Renal cortex interstitium (tissue), 11 donors: ENCODE results near the gene ST6GAL1. TPM values are rescaled to one million over a fixed set of nuclear protein-coding genes. Genes with fewer than 3 reads are reported as not detected.

ENCODE experiments used
- DNase-seq, 11 donors: peaks; one replicate each; pipeline ENCODE4 v3.0.0-alpha.2; 2013; ENCODE audit warnings: low read depth in 9 of 11, low spot score in 4 of 11; ENCODE audit errors: extremely low read depth in 1 of 11
- polyA plus RNA-seq, 3 donors: library from polyadenylated mRNA; unstranded; fragments of 120-200 nt; gene quantifications; one replicate each; pipeline ENCODE4 v1.2.1, GENCODE V29; 2013; ENCODE audit not compliant: insufficient read length in 3 of 3

ST6GAL1 gene
- polyA plus RNA-seq, 3 donors: 63.1 to 125 (median 86.6) TPM

DNA sequence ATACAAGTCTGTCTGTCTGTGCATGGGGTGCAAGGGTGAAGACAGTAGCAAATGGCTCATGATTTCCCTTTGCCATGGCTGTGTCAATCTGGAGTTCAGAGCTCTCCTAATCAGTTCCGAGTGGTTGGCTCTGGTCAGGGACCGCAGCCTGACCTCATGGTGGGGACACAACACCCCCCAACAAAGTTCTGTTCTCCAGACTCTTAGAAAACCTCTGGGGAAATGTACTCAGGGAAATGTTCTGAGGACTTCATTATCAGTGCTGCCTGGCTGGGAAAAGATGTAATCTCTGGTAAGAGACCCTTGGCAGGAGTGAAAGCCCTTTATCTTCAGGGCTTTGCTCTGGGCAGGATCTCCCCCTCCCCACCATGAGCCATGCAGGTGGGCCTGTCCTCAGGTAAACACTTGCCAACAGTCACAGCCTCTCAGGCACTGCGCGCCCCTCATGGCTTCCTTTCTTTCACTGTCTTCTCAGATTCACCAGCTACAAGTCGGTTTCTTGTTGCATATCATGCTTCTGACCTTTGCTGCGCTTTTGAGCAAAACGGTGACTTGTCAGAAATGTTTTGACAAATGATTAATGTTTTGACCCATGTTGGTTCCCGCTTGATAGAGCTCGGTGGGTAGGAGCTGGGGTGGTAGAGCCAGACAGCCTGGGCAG lies 95.5 kb downstream of the ST6GAL1 start:
- no peak for DNase-seq

DNA sequence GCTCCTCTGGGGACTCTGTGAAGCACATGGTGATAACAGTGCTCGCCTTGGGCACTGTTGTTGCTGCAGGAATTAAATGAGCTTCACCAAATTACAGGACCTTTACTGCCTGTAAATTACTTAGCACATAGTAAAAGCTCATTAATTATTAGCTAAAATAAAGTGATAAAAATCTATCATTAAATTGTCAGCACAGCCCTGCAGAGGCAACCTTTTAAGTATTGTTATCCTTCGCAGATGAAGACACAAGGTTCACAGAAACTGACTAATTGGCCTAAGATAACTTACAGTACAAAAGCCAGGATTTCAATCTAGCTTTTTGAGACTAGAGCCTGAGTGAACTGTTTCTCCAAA lies 96.0 kb downstream of the ST6GAL1 start:
- no peak for DNase-seq

GRCh38 chr3:187027531-187028278 lies 97.4 kb downstream of the ST6GAL1 start:
- DNase-seq: no peak

DNA sequence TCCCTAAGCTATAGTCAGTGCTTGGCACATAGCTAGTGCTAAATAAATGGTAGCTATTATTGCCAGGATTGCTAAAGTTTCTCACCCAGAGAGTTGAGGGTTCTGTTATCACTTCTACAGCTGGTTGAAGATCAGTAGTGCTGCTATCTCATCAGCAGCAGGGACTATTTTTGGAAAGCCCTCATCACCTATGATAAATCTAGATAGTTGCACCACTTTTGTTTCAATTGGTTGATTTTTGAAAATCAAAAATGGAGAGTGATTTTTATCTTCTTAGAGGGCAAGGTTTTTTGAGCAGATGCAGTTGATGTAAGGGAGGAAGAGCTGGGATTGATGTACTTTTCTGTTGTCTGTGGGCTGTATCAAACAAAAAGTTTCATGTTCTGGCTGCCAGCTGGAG lies 101.6 kb downstream of the ST6GAL1 start:
- DNase-seq: no peak

DNA sequence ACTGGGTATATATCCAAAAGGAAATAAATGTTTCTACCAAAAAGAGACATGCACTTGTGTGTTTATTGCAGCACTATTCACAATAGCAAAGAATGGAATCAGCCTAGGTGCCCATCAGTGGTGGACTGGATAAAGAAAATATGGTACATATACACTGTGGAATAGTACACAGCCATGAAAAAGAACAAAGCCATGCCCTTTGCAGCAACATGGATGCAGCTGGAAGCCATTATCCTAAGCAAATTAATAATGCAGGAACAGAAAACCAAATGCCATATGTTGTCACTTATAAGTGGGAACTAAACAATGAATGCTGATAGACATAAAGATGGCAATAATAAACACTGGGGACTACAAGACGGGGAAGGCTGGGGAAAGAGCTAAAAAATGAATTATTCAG lies 106.1 kb downstream of the ST6GAL1 start:
- no peak for DNase-seq

DNA sequence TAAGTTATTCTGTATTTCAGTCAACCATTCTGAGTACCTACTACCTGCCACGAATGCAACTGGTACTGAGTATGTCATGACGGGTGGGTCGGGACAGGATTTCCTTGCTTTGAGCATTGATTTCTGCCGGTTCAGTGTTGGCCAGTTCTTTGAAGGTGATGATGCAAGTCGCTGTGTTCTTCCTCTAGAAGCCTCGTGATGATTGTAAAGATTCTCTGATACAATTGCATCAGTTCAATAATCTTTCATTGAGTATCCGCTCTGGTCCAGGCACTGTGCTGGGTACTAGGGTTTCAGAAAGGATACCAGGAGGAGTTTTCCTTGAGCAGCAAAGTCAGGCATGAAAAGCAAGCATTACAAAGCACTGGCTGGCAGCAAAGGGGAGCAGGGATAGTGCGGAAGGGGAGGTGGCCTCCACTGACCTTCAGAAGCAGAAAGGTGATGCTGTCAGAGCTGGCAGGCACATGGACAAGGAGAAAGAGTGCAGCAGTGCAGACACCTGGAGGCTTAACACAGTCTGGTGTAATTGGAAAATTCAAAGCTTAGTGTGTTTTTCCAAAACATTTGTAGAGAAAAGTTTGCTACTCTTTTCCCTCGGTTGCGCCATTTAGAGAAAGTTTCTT lies 108.9 kb downstream of the ST6GAL1 start:
- DNase-seq: no peak

DNA sequence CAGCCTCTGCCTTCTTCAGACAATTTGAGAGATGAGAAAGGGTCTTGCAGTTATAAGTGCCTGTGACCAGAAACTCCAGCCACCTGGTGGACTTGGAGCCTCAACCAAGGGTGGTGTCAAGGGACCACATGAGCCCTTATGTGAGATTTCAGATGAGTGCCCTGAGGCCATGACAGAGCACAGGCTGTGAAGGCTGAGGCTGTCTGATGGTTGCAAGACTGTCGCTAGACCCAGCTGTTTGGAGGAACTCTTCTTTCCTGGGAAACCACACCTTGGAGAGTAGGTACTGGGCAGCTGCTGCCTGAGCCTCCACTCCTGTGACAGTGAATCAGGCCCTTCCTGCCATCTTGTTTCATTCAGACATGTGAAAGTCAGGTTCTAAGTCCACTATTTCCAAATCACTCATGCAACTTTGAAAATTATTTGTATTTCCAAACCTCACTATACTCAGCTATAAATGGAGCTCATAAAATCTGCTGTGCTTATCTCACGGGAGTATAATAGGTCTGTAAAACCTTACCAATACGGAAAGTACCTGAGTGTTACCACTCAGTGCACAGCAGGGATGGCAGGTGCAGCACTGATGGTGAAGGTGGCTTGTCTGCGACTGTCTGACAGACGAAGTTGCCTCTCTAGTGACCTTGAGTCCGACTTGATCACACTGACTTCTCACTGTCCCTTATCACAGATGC lies 109.5 kb downstream of the ST6GAL1 start:
- no peak for DNase-seq

DNA sequence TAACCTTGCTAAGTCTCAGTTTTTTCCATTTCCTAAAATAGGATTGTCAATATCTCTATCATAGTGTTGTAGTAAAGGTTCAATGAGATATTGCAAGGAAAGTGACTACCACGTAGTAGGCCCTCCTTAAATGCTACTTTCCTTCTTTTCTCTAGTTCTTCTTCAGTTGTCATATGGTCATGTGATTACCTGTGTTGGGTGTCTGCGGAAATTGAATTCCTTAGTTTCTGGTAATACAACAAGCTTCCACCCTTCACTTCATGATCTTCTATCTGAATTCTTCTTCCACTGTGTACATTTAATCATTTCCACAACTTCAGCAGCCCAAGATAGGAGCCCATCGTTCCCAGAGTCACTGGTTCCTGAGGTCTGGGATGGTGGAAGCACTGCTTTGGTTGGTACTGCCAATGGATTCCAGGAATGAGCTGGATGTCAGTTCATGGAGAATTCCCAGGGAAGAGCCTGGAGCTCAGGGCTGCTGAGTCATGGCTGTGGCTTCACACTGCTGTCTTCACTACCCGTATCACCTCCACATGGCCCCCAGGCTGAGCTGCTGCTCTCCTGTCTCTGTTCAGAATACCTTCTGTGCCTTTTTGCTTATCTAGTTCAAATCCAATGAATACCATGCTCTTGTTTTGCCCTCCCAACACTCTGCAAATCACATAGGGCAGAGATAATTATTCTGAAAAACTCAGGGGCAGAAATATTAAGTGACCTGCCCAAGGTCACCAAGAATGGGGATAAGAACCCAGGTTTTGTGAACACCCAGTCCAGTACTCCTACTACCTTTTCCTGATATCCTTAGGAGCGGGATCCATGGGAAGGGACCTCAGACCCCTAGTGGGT lies 110.4 kb downstream of the ST6GAL1 start:
- no peak for DNase-seq

- DNase-seq: no peak
Measured at GRCh38 chr3:187041362-187042307, 111.3 kb downstream of the ST6GAL1 start.

- DNase-seq: no peak
Measured at GRCh38 chr3:187042346-187042745, 112.0 kb downstream of the ST6GAL1 start.

DNA sequence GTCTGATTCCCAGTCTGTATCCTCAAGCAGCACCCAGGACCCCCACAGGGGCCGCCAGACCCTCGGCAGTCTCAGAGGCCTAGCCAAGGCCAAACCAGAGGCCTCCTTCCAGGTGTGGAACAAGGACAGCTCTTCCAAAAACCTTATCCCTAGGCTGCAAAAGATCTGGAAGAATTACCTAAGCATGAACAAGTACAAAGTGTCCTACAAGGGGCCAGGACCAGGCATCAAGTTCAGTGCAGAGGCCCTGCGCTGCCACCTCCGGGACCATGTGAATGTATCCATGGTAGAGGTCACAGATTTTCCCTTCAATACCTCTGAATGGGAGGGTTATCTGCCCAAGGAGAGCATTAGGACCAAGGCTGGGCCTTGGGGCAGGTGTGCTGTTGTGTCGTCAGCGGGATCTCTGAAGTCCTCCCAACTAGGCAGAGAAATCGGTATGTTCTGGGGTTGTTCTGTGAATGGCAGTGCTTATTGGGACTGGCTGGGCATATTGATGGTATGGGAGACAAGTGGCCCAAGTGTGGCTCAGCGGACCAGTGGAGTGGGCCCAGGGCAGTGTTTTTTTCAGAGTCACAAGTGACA lies 112.6 kb downstream of the ST6GAL1 start:
- no peak for DNase-seq

DNA sequence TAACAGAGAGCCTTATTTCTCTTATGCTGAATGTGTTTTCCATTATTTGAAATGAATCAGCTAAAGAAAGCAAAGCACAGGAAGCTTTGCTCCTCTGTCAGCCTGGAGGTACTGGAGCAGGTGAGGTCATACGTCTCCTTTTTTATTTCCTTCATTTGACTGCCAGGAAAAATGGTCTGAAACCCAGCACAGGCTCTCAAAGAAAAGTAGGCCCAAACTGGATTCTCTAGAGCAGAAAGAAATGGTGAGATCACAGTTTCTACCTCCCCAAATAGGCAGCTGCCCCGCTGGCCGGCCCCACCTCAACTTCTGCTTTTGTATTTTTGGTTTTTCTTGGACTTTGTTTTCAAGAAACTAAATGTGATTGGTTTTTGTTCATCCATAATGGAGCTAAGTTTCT lies 113.9 kb downstream of the ST6GAL1 start:
- no peak for DNase-seq

DNA sequence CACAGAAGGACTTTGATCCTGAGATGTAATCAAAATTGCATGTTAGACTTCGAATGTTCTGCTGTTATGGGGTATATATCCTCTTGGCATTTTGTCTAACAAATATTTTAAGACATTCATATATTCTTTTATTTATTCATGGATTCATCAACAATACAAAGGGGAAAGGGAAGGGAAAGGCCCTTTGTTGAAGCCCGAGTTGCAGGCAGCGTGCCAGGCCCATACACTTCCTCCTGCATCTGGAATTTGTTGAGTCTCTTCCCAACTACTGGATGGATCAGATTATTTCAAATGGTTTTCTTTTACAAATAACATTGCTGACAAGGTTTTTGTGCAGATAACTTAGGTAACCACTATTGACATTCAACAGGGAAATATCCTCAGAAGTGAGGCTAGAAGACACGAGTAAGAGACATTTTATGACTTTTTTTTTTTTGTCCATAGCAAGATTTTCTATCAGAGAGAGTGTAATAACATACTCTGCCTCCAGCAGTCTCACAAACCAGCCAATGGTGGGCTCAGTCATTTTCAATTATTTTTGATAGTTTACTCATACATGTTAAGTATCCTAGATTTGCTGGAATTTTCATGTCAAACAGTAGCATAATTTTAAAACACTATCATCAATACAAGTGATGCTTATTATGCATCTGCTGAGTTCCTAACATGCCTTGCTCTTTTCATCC lies 114.7 kb downstream of the ST6GAL1 start:
- no peak for DNase-seq

DNA sequence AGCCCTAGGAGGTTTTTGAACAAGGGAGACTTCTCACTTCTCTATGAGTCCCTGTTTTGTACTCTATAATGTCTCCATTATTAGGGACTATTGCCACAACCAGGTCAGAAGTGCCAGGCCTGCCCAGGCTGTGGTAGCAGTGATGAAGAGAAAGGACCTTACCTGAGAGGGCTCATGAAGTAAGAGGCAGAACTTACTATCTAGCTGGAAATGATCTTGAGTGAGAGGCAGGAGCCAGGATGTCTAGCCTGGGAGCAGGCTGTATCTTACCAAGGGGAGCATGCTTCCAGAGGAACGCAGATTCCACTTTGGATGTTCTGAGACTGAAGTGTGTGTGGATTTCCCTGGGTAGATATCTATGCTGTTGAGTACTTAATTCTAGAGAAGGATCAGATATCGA lies 115.7 kb downstream of the ST6GAL1 start:
- DNase-seq: no peak

GRCh38 chr3:187049462-187050101 lies 119.3 kb downstream of the ST6GAL1 start:
- DNase-seq: no peak

DNA sequence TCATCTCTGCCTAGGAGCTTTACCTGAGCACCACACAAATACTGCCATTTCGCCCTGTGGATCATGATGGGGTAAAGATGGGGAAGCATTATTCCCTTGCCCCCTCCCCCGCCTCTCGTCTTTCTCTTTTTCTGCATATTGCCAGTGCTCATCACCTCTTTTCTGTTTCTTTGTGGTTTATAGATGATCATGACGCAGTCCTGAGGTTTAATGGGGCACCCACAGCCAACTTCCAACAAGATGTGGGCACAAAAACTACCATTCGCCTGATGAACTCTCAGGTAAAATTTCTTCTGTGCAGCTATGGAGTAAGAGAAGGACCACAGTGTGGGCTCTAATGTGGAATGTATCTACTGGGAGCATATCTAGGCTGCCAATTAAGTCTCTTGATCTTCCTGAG lies 120.7 kb downstream of the ST6GAL1 start:
- DNase-seq: no peak
